Suppressor macrophage treated with lipopolysaccharide for 1 hour (primary cell): ENCODE measurements around the gene TEX28.
"Not testable (repeated sequence)": the region's sequence is repeated elsewhere in the genome, so short reads cannot be mapped to it uniquely, and the experiment has no call there.

Experiments
- DNase-seq, 3 donors: peaks; one replicate each; pipeline ENCODE4 v3.0.0-alpha.2; 2020 to 2022

TEX28 gene

DNA sequence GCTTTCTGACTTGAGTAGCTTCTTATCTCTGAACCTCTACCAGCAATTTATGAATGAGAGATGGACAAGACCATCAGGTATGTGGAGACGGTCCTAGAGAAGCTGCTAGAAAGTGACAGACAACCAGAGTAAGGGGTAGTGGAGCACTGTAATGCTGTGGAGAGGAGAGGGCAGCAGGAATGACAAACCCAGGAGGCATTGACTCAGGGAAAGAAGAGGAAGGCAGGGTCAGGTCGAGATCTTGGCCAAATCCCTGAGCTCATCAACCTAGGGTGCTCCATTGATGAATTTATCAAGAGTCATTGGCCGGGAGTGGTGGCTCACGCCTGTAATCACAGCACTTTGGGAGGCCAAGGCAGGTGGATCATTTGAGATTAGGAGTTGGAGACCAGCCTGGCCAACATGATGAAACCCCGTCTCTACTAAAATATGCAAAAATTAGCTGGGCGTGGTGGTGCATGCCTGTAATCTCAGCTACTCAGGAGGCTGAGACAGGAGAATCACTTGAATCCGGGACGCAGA lies 54.9 kb downstream of the TEX28 start:
- DNase-seq = not testable (repeated sequence)

DNA sequence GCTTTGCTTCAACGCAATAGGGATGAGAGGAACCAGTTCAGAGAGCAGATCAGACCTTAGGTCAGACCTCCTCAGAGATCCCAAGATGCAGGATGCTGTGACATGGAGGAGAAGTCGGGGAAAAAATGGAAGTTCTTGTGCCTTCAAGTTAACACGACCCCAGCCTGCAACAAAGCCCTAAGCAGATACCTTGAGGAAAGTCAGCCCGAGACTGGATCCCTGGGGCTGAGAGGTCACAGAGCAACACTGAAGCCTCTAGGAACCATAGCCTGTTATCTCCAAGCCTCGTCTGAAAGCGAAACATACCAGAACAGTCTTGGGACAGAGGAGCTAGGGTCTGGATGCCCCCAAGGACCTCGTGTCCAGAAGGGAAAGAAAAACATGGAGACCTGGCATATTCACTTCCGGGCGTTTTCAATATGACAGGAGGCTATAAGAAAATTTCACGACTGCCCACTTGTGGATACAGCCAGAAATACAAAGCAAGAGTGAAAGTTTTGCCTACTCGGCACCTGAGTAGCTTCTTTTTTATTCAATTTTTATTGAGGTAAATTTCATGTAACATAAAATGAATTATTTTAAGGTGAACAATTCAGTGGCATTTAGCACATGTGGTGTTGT lies 55.9 kb downstream of the TEX28 start:
- not testable (repeated sequence) for DNase-seq

DNA sequence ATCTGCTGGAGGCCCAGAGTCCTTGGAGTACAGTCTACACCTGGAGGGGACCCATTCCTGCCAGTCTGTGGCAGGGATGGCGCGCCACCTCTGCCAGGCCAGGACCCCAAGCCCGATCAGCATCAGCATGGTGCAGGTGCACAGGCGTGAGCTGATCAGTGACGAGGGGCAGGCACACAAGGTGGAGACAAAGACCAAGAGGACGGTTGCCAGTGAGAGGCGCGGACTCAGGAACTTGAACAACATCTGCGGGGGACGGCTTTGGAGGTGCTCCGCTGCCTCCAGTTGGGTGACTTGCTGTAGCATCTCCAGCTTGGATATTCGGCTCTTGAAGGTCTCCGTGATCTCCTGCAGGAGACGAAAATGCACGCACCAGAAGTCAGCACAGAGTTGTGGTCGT lies 61.3 kb downstream of the TEX28 start:
- not testable (repeated sequence) for DNase-seq

DNA sequence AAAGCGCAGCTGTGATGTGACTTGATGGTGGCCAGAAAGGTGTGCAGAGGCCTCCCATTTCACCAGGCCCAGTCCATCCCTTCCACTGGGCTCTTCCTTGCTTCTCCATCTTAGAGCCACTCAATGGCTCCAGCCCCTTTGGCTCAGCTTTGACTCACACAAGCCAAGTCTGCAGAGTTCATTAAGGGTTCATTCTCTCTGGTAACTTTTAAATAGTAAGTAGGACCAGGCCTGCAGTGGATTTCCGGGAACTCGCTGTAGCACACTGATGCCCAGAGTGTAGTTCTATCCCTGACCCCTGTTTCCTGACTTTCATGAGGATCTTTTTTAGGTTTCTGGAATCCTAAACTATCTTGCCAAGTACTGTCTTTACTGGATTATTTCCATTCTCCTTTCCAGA lies 63.5 kb downstream of the TEX28 start:
- not testable (repeated sequence) for DNase-seq

DNA sequence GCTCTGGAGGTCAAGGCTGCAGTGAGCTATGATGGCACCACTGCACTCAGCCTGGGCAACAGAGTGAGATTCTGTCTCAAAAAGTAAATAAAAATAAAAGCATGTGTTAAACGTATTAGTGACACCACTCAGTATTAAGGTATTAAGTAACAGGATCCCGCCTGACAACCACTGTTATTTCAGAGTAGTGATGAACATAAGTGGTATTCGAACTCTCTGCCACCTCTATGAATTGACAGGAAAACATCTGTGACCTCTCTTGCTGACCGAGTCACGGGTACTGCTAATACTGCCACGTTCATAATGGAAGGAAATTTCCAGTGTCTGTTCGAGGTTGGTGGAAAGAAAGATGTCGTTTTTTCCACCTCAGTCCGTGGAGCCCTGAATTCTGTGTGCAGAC lies 68.2 kb downstream of the TEX28 start:
- not testable (repeated sequence) for DNase-seq

DNA sequence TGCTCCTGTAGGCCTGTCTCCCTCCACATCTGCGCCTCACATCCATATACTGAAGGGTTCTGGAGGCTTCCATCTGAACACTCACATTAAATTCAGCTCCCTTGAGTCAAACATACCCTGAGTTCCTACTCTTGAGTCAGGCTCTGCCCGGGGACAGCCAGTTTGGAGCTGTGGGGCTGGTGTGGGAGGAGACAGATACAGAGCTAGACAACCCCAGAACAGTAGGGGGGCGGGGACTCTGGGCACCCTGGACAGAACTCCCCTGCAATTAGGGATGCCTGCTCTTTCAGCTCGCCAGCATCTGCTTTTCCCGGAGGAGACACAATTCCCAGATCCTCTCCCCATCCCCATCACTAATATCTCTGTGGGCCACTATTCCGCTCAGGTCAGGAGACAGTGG lies 69.6 kb downstream of the TEX28 start:
- not testable (repeated sequence) for DNase-seq
